ENCODE data around the gene CFAP57.

The CFAP57 gene

GRCh38 chr1:43298055-43298454, 125.9 kb downstream of the CFAP57 start:
- no peak overlapping the region for H3K4me3 ChIP-seq (replicated peaks; ENCODE audit: low read depth, low read length)
- no peak for DNase-seq (ENCODE audit: extremely low read depth, low read depth)
- TF ChIP-seq, protein P1, sequence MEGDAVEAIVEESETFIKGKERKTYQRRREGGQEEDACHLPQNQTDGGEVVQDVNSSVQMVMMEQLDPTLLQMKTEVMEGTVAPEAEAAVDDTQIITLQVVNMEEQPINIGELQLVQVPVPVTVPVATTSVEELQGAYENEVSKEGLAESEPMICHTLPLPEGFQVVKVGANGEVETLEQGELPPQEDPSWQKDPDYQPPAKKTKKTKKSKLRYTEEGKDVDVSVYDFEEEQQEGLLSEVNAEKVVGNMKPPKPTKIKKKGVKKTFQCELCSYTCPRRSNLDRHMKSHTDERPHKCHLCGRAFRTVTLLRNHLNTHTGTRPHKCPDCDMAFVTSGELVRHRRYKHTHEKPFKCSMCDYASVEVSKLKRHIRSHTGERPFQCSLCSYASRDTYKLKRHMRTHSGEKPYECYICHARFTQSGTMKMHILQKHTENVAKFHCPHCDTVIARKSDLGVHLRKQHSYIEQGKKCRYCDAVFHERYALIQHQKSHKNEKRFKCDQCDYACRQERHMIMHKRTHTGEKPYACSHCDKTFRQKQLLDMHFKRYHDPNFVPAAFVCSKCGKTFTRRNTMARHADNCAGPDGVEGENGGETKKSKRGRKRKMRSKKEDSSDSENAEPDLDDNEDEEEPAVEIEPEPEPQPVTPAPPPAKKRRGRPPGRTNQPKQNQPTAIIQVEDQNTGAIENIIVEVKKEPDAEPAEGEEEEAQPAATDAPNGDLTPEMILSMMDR (IDR thresholded peaks at IDR 0.05; ENCODE audit: low read depth, low read length, missing control alignments): no peak

DNA sequence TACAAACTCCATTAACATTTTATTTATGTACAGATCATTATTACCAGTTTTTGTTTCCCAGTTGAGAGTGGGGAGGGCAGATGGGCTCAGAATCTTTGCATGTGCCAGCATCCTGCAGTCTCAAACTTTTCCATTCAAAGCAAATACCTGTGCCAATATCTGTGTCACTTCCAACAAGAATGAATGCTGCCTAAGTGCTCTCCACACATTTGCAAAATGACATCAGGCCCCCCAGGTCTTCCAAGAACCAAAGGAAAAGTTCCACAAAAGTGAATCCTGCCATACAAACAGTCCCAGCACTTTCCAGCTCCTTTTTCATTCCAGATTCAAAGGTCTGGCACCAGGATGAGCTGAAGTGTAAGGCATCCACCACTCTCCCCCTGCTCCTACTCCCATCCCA, 127.0 kb downstream of the CFAP57 start:
- TF ChIP-seq, protein P1 (IDR thresholded peaks at IDR 0.05; ENCODE audit: low read depth, low read length, missing control alignments): no peak
- H3K4me3 ChIP-seq (replicated peaks; ENCODE audit: low read depth, low read length): no peak overlapping the region
- DNase-seq (ENCODE audit: extremely low read depth, low read depth): no peak

- no peak within 1 kb of the TSS for H3K4me3 ChIP-seq (replicated peaks; ENCODE audit: low read depth, low read length)
- no peak for DNase-seq (ENCODE audit: extremely low read depth, low read depth)
- TF ChIP-seq, protein P1 (IDR thresholded peaks at IDR 0.05; ENCODE audit: low read depth, low read length, missing control alignments): no peak
Measured at GRCh38 chr1:43300378-43301094, 128.4 kb downstream of the CFAP57 start, which contains the start of gene TIE1. Gene TIE1 (plus strand): TSS chr1:43300982. CDS start chr1:43301072, 90 bp downstream.

- DNase-seq (ENCODE audit: extremely low read depth, low read depth): no peak
- H3K4me3 ChIP-seq (replicated peaks; ENCODE audit: low read depth, low read length): no peak overlapping the region
- TF ChIP-seq, protein P1 (IDR thresholded peaks at IDR 0.05; ENCODE audit: low read depth, low read length, missing control alignments): no peak
Measured at GRCh38 chr1:43302201-43302600, 130.1 kb downstream of the CFAP57 start.

GRCh38 chr1:43302721-43303470, 130.8 kb downstream of the CFAP57 start:
- no peak overlapping the region for H3K4me3 ChIP-seq (replicated peaks; ENCODE audit: low read depth, low read length)
- TF ChIP-seq, protein P1 (IDR thresholded peaks at IDR 0.05; ENCODE audit: low read depth, low read length, missing control alignments): no peak
- DNase-seq (ENCODE audit: extremely low read depth, low read depth): no peak

GRCh38 chr1:43303471-43304313, 131.6 kb downstream of the CFAP57 start:
- TF ChIP-seq, protein P1 (IDR thresholded peaks at IDR 0.05; ENCODE audit: low read depth, low read length, missing control alignments): no peak
- DNase-seq (ENCODE audit: extremely low read depth, low read depth): no peak
- no peak overlapping the region for H3K4me3 ChIP-seq (replicated peaks; ENCODE audit: low read depth, low read length)
